Measurements from ENCODE around the gene IL17C.
A peak's percentile ranks its signal among the peaks of the same experiment; 100 is the strongest.

IL17C gene

GRCh38 chr16:88628512-88628974 lies 9.8 kb upstream of the IL17C start:
- peak; percentile 31 for DNase-seq

DNA sequence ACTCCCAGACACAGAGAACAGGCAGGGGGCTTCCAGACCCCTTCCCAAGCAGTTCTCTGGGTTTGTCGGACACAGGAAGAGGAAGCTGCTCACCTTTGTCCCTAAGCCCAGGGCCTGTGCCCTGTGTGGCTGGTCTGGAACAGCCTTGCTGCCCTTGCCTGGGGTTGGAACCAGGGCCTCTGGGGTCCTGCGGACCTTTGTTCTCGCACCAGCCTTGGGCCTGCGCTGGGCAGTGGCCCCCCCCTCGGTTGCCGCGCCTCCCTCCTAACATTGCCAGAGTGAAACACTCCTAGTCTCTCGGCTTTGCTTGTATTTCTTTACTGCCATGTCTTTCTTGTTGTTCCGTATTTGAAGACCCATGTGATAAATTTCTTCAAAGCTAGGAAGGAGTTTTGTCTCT lies 8.5 kb upstream of the IL17C start:
- no peak for DNase-seq

- DNase-seq: no peak
These were observed 7.9 kb upstream of the IL17C start for GRCh38 chr16:88630433-88630832.

- no peak for DNase-seq
These were observed 7.4 kb upstream of the IL17C start for GRCh38 chr16:88630941-88631340.

DNA sequence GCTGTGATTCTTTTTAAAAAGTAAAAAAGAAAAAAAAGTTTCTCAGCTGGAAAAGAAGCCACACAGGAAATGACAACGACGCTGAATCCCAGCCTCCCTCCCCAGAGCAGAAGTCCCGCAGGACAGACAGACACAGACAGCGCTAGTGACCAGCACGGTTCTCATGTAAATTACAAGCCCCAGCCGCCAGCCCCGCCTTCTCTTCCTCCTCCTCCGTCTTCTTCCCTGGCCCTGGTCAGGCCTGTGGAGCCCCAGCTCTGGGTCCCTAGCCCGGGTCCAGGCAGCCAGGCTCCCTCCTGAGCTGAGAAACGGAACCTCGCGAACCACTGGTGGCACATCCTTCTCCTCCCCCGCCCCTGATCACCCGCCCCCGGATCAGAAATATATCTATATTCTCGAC lies 7.0 kb upstream of the IL17C start:
- DNase-seq: no peak

DNA sequence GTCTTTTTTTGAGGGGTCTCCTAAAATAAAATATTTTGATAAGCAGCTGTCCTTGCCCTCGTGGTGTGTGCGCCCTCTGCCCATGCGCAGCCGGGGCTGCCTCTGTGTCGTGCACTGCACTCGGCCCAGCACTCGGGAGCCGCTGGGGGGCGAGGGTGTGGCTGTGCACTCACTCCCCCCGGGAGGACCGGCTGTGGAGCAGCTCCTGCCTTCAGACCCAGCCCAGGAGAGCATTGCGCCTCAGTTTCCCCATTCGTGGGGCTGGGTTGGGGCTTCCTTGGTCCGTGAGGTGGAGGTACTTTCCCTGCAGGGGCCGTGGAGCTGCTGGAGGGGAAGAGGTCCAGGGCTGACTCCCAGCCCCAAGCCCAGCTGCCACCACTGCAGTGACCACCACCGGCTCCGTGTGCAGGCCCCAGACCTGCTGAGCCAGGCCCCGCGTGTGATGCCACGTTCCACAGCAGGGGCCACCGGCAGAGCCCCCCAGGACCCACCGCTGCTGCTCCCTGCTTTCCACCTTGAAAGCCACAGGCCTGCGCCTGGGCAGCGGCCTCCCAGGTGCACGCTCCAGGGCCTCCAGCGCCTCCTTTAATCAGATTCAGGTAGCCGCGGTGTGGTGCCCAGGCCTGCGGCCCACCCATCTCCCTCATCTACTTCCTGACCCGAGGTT lies 6.3 kb upstream of the IL17C start:
- no peak for DNase-seq

- no peak for DNase-seq
These were observed 5.8 kb upstream of the IL17C start for GRCh38 chr16:88632587-88632930.

DNA sequence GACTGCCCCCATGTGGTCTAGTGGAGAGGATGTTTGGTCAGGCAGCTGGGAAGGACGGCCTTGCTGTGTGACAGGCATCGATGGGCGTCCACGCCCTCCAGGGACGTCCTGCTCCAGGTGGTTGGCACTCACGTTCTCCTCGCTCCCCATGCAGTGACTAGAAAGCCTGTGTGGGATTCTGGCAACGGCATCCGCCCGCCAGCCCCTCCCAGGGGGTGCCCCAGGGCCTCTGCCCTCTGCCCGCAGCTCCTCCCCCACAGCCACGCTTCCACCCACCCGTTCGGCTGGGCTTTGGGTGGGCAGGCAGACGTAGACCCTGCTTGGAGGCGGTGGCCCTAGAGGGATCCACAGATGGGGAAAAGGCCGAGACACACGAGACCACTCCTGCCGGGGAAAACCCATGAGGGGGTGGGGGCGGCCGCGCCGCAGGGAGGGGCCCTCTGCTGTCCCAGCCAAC lies 4.7 kb upstream of the IL17C start:
- peak; percentile 53 for DNase-seq

GRCh38 chr16:88634141-88634993 lies 4.0 kb upstream of the IL17C start:
- DNase-seq: peak; percentile 69

DNA sequence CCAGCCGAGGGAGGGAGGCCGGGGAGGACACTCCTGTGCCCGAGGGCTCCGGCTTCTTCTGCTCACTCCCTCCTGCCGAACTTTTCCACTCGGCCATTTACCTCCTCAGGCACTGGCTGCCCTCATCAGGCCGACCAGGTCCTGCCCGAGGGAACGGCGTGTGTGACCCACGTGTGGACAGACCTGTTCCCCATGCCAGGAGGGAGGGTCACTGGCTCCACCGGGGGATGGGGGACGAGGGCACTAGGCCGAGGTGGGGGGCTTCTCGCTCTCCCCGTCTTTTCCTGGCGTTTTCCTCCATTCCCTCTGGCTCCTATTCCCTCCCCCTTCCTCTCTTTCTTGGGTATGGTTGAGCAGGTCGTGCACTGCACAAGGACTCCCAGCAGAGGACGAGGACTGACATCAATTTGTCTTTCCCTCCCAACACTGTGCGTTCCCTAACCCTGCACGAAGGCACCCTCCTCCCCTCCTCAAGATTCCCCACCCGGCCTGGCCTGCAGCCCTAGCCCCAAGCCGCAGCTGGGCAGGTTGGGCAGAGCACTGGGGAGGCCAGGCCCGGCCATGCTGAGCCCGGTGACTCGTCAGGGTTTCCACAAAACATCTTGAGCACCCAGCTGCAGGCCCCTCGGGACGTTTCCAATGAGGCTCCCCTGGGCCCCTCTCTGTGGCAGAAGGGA lies 3.2 kb upstream of the IL17C start:
- no peak for DNase-seq

GRCh38 chr16:88635671-88636319 lies 2.6 kb upstream of the IL17C start:
- DNase-seq: no peak

DNA sequence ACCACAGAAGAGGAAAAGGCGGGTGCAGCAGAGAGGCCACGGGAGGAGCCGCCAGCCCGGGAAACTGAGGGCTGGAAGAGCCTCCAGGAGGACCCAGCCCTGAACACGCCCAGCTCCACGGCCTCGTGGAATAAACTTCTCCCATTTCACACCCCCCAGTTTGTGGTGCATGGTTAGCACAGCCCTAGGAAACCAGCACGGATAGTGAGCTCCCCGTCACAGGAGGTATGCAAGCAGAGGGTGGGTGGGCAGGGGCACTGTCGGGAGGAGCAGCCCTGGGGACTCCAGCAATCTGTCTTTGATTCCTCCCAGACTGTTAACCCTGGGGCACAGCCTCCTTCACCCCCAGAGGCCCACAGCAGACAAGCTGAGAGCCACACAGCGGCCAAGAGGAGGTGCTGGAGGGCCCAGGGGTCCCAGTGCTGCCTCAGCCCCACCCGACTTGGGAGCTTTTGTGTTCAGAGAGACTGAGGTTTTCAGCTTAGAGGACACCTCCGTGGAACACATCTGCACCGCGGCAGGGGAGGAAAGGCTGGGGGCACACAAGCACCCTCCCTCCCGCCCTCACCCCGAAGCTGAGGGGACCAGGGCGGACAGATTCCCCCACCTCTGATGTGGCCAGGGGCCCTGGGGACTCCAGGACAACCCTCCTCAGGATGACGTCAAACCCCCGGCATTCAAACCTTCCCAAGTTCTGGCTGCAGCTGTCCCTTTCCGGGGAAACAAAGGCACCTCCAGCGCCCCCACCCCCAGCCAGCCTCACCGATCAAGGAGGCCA lies 1.7 kb upstream of the IL17C start:
- no peak for DNase-seq

DNA sequence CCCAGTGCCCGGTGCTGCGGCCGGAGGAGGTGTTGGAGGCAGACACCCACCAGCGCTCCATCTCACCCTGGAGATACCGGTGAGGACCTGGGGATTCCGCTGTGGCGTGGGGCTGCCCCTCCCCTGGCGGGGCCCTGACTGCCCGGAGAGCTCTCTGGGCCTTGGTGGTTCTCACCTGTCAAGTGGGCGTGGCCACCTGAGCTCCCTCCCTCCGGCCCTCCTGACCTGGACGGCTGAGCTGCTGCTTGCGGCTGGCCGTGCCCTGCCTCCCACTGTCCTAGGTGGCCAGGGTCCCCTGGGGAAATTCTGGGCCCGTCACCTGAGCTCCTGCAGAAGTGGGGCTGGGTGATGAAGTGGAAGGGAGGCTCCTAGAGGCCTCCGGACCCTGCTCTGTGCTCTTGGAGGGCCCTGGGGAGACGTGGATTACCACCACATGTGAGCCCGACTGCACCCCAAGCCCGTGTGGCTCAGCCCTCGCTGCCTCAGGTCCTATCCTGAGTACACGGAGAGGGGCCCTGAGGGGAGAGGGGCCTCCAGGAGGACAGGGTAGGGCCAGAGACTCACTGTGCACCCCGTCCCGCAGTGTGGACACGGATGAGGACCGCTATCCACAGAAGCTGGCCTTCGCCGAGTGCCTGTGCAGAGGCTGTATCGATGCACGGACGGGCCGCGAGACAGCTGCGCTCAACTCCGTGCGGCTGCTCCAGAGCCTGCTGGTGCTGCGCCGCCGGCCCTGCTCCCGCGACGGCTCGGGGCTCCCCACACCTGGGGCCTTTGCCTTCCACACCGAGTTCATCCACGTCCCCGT lies 1.1 kb downstream of the IL17C start:
- no peak for DNase-seq

DNA sequence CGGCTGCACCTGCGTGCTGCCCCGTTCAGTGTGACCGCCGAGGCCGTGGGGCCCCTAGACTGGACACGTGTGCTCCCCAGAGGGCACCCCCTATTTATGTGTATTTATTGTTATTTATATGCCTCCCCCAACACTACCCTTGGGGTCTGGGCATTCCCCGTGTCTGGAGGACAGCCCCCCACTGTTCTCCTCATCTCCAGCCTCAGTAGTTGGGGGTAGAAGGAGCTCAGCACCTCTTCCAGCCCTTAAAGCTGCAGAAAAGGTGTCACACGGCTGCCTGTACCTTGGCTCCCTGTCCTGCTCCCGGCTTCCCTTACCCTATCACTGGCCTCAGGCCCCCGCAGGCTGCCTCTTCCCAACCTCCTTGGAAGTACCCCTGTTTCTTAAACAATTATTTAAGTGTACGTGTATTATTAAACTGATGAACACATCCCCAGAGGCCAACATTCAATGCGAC lies 1.7 kb downstream of the IL17C start:
- no peak for DNase-seq

- DNase-seq: no peak
These were observed 2.3 kb downstream of the IL17C start for GRCh38 chr16:88640498-88641247.

DNA sequence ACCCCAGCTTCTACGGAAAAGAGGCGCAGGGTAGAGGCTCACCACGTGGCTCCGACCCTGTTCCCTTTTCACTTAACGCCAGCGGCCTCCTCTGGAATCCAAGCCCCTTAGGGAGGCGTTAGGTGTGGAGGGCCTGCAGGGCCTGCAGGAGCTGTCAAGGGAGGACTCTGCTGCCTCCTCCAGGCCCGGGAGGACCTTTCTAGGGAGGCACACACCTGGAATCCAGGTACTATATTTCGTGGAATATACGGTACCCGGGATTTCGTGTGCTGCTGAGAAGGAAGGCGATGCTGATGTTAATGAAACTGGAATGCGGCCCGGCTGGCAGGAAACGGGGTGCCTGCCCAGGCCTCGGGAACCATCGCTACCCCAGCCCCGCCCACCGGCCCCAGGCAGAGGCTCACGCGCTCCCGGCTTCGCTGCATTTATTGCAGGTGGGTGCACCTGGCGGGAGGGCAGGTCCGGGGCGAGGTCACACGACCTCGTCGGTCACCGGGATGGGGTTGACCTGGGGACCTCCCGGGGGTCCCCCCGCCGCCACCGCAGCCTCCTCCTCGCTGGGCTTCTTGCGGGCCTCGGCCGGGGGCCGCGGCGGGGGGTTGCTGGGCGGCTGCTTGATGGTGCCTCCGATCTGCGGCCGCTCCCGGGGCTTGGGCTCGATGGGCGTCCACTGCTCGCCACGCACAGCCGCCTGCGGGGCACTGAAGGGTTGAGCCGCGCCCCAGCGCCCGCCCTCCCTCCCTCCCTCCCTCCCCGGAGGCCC lies 4.7 kb downstream of the IL17C start:
- no peak for DNase-seq

GRCh38 chr16:88643644-88643932 lies 5.2 kb downstream of the IL17C start:
- no peak for DNase-seq

- DNase-seq: no peak
These were observed 7.1 kb downstream of the IL17C start for GRCh38 chr16:88645455-88645854.

DNA sequence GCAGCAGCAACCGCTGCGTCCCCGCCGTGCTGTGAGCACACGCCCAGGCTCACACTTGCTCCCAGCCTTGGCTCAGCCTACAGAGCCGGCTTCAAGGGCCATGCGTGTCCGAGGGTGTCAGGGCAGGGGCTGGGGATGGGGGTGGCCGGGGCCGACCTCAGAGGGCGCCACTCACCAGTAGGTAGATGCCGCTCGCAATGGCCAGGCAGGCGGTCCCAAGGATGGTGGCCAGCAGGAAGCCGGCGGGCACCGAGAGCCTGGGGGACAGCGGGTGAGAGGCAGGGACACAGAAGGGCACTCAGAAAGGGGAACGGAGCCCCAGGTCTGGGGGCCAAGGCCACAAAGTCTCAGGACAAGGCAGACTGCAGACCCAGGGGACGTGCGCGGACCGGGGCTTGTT lies 7.6 kb downstream of the IL17C start:
- no peak for DNase-seq

Measured in CD4-positive, alpha-beta T cell treated with Interleukin-6 for 4 hours (primary cell).